Measurements from ENCODE around the gene TP53I13.

Gene TP53I13

GRCh38 chr17:29589524-29590410, 21.3 kb downstream of the TP53I13 start, which contains the start of gene GIT1:
Gene GIT1, minus strand, starts transcription at chr17:29589648. Its CDS starts 270 bp downstream, at chr17:29589378.
- H3K4me3 ChIP-seq (replicated peaks; ENCODE audit: insufficient read depth, low read length), result peak within 1 kb of the TSS; percentile 82
- TF ChIP-seq SPI1 (IDR thresholded peaks at IDR 0.05; ENCODE audit: borderline replicate concordance, low read depth) (no peak), CTCF (IDR thresholded peaks at IDR 0.05; ENCODE audit: insufficient read depth, low read length) (no peak), GABPA (IDR thresholded peaks at IDR 0.05; ENCODE audit: low read depth) (no peak), POLR2AphosphoS5 (IDR thresholded peaks at IDR 0.05; ENCODE audit: low read depth) (no peak)
- TF ChIP-seq, protein P1, sequence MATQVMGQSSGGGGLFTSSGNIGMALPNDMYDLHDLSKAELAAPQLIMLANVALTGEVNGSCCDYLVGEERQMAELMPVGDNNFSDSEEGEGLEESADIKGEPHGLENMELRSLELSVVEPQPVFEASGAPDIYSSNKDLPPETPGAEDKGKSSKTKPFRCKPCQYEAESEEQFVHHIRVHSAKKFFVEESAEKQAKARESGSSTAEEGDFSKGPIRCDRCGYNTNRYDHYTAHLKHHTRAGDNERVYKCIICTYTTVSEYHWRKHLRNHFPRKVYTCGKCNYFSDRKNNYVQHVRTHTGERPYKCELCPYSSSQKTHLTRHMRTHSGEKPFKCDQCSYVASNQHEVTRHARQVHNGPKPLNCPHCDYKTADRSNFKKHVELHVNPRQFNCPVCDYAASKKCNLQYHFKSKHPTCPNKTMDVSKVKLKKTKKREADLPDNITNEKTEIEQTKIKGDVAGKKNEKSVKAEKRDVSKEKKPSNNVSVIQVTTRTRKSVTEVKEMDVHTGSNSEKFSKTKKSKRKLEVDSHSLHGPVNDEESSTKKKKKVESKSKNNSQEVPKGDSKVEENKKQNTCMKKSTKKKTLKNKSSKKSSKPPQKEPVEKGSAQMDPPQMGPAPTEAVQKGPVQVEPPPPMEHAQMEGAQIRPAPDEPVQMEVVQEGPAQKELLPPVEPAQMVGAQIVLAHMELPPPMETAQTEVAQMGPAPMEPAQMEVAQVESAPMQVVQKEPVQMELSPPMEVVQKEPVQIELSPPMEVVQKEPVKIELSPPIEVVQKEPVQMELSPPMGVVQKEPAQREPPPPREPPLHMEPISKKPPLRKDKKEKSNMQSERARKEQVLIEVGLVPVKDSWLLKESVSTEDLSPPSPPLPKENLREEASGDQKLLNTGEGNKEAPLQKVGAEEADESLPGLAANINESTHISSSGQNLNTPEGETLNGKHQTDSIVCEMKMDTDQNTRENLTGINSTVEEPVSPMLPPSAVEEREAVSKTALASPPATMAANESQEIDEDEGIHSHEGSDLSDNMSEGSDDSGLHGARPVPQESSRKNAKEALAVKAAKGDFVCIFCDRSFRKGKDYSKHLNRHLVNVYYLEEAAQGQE (IDR thresholded peaks at IDR 0.05; ENCODE audit: insufficient replicate concordance, low read depth), result no peak
- peak within 1 kb of the TSS; percentile 70 for H3K27ac ChIP-seq (replicated peaks)
- H3K27me3 ChIP-seq (ENCODE audit: insufficient read depth, poor library complexity, severe bottlenecking), result no peaks in the 10 kb centered on the region
- DNase-seq (ENCODE audit: low read depth in 1 of 2, low spot score in 1 of 2), result peak; percentile 60 to 79

- Histone ChIP-seq H3K4me3 (replicated peaks; ENCODE audit: insufficient read depth, low read length) (peak overlapping the region; percentile 48), H3K27ac (replicated peaks) (no peak overlapping the region), H3K27me3 (ENCODE audit: insufficient read depth, poor library complexity, severe bottlenecking) (no peaks in the 10 kb centered on the region)
- no peak for DNase-seq (ENCODE audit: low read depth in 1 of 2, low spot score in 1 of 2)
- TF ChIP-seq, protein P1 (IDR thresholded peaks at IDR 0.05; ENCODE audit: insufficient replicate concordance, low read depth), result no peak
- TF ChIP-seq SPI1 (IDR thresholded peaks at IDR 0.05; ENCODE audit: borderline replicate concordance, low read depth) (no peak), CTCF (IDR thresholded peaks at IDR 0.05; ENCODE audit: insufficient read depth, low read length) (no peak), POLR2AphosphoS5 (IDR thresholded peaks at IDR 0.05; ENCODE audit: low read depth) (no peak), GABPA (IDR thresholded peaks at IDR 0.05; ENCODE audit: low read depth) (no peak)
Measured at GRCh38 chr17:29590411-29591145, 22.1 kb downstream of the TP53I13 start.

GRCh38 chr17:29591146-29591736, 22.7 kb downstream of the TP53I13 start:
- peak in 1 of 2 experiments; percentile 18 for DNase-seq (ENCODE audit: low read depth in 1 of 2, low spot score in 1 of 2)
- no peak overlapping the region for H3K27ac ChIP-seq (replicated peaks)

More at GRCh38 chr17:29591146-29591736, 22.7 kb downstream of the TP53I13 start:
- no peak overlapping the region for H3K4me3 ChIP-seq (replicated peaks; ENCODE audit: insufficient read depth, low read length)
- TF ChIP-seq CTCF (IDR thresholded peaks at IDR 0.05; ENCODE audit: insufficient read depth, low read length), result no peak
- no peak for TF ChIP-seq SPI1 (IDR thresholded peaks at IDR 0.05; ENCODE audit: borderline replicate concordance, low read depth)
- TF ChIP-seq GABPA (IDR thresholded peaks at IDR 0.05; ENCODE audit: low read depth), result no peak
- TF ChIP-seq, protein P1 (IDR thresholded peaks at IDR 0.05; ENCODE audit: insufficient replicate concordance, low read depth), result no peak
- no peak for TF ChIP-seq POLR2AphosphoS5 (IDR thresholded peaks at IDR 0.05; ENCODE audit: low read depth)
- H3K27me3 ChIP-seq (ENCODE audit: insufficient read depth, poor library complexity, severe bottlenecking), result no peaks in the 10 kb centered on the region

Measured in HL-60 (cell line).